Measurements from ENCODE around the gene TVP23C.
"Not testable (repeated sequence)": the region's sequence is repeated elsewhere in the genome, so short reads cannot be mapped to it uniquely, and the experiment has no call there.

The TVP23C gene

DNA sequence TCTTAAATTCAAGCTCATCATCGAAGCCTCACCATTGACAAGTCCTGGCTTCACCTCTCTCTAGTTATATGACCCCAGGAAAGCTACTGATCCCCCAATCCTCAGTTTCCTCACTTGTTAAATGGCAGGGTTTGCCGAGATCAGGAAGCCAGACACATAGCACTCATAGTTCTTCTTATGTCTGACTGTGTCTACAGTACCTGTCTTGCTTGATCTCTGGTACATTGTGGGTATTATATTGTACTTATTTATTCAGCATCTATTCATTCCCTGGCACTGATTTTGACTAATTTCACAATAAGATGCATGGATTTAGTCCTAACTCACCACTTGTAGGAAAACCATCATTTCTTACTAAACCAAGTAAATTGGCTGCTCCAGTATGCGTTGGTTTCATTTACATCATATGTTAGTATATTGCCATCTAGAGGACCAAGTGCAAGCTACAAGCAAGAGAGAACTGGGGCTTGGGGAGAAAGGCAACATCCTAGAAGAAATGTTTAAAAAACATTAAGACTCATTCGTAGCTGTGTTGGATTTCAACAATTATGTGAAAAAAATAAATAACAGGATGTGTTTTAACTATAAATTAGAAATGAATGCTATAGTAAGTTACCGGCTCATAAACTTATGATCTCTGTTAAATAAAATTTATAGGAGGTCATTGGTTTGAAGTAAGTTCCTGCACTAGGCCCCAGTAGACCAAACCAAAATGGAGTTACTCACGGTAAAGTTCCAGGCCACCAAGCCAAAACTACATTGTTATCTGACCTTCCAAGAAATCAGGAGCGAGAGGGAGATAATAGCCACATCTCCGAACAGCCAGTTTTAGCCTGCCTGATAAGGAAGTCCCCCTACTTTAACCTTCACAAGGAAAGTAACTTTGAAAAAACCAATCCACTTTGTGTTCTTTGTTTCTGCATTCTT lies 36.7 kb downstream of the TVP23C start:
- DNase-seq = not testable (repeated sequence)

DNA sequence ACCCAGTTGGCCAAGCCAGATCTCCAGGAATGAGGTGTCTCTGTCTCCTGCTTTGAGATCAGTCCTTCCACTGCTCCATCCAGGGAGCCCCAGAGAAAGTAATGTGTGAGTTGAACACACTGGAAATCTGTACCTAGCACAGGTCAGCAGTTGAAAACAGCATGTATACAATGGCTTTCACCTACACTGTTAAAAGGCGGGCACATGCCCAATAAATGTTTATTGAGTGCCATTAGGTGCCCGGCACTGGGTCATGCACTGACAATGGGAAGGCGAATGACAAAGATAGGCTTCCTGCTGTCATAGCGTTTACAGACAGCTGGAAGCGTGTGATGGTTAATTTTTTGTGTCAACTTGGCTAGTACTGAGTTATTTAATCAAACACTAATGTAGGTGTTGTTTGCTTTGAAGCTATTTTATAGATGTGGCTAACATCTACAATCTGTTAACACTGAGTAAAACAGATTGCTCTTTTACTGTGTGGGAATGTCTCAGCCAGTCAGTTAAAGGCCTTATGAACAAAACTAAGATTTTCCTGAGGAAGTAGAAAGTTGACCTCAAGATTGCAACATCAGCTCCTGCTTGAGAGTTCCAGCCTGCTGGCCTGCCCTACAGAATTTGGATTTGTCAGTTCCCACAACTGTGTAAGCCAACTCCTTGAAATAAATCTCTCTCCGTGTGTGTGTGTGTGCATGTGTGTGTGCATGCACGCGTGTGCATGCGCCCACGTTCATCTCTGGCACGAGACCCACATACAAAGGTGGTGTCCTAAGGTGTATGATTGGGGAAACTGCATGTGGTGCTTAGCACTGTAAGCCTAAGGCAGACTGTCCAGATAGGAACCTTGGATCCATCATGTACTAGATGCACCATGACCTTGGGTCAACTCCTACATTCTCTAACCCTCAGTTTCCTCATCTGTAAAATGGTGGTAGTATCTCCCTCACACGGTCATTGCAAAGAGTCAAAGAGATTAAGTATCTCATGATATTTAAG lies 38.0 kb downstream of the TVP23C start:
- DNase-seq = not testable (repeated sequence)

DNA sequence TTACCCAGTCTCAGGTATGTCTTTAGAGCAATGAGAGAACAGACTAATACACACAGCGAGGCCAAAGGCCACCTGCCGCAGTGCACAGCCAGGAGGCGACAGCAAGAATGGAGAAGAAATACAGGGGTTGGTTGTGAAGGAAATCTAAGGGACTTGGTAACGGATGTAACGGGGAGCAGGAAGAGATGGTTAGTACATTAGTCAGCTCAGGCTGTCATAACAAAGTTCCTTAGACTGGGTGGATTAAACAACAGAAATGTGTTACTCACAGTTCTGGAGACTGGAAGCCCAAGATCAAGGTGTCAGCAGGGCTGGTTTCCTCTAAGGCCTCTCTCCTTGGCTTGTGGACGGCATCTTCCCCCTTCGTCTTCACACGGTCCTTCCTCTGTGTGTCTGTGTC lies 47.1 kb downstream of the TVP23C start:
- no peak for DNase-seq

DNA sequence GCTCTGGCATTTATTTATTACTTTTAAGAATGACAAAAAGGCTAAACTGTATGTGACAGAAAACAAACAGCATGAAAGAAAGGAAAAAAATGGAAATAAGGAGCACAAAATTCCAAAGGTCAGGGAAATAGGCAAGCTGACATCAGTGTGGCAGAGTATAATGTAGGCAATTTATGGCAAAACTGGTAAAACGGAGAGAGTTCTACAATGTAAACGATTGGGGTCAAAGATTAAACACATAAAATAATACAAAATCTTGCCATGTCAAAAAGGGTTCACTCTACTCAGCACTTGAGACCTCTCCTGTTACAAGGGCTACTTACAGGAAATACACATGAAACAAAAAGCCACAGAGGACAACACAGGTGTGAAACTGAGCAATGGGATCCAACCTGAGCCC lies 48.8 kb downstream of the TVP23C start:
- DNase-seq = no peak

DNA sequence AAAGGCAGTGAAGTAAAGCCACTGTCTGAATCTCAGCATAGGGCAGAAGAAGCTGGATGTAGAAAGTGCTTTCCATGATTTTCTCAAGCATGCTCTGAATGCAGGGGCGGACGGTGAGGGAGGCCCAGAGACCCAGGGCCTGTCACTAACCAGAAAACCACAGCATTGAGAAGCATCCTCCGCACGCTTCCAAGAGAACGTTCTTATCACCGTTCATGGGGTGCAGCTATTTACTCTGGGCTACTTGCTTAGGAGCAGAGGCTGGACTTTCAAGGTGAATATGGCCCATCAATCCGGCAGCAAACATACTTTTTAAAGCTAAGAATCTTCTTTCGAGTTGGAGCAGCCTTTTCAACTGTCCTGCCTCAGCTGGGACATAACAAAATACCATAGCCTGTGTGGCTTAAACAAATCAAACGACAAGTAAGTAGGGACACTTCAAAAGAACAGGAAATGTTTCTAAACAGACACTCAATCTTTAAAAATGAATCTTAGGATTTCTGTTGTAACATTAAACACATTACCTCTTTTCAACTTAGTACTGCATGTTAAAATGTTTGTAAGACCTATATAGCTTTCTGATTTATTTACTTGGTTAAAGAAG lies 49.3 kb downstream of the TVP23C start:
- no peak for DNase-seq

DNA sequence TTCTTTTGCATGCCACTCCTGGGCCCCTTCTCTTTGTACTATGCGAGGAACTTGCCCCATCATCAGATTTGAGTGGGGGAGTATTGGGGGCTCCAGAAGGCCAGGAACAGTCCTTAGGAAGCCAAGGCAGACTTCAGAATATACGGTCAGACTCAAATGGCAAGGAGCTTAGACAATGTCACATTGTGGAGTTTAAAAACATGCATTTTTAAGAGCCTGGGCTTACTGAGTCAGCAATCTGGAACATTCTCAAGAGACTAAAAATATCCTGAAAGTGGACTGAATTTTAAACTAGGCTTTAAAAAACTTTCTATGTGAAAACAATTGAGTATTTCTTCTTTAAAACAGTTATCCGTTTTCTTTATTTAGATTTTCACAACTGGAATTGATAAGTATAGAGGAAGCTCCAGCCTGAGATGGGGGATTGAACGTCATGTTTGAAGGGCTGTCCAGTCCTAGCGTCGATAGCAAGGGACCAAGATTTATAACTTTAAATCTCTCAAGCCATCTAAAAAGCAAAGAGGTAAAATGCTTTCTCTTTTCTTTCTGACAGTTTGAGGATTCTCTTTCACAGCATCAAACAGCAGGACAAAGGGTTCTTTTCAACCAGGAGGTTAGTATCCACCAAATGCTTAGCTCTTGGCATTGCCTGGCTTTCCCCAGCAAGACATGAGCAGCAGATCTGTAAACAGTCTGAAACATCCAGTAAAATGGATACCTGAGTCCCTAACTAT lies 50.1 kb downstream of the TVP23C start:
- no peak for DNase-seq

DNA sequence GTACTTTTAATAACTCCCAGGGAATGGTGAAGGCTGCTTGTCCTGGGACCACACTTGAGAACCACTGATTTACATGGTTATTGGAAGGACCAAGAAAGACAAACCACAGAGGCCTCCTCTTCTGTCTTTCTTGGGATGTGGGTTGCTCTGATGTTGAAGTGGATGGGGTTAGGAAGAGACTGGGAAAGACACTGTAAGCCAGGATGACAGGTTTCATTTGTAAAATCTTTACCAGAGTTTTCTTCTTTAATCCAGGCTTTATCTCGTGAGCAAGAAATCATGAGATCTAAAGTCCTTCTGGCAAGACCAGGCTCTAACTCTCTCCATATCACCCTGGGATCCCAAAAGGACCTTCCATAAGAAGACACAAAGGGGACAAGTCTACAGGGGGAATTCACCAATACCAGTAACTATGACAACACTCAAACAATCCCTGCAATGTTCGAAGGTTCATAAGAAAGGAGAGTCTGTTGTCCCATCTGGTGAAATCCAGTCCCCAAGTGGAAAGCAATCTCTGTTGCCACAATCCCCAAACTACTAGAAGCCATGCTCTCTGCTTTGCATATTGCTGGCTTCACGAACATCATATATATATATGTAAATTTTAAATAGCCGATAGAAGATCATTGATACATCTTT lies 51.1 kb downstream of the TVP23C start:
- DNase-seq = no peak

DNA sequence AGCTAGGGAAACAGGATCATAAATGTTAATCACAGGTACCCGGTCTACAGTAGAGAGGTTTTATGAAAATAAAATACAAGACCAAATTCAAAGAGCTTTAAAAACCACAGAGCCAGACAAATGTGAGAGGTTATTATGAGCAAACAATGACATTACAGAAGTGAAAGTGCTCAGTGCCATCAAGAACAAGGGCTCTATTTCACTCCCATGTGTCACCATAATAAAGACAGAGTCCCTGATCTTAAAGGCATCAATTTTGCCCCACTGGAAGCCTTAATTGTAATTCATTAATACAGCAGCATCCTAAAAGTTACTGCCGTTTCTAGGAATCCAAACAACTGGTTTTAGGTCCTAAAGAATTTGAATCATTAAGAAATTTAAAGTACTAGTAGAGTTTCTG lies 52.1 kb downstream of the TVP23C start:
- no peak for DNase-seq

DNA sequence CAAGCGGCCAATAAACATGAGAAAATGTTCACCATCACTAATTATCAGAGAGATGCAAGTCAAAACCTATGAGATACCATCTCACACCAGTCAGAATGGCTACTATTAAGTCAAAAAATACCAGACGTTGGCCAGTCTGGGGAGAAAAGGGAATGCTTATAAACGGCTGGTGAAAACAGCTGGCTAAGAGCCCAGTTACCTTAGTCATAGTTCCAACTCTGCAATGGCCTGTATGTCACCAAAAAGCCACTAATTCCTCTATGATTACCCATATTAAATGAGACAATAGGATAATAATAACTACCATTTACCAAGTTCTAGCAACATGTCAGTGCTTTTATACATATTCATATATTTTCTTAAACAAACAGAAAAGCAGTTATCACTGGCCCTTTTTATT lies 52.9 kb downstream of the TVP23C start:
- no peak for DNase-seq

DNA sequence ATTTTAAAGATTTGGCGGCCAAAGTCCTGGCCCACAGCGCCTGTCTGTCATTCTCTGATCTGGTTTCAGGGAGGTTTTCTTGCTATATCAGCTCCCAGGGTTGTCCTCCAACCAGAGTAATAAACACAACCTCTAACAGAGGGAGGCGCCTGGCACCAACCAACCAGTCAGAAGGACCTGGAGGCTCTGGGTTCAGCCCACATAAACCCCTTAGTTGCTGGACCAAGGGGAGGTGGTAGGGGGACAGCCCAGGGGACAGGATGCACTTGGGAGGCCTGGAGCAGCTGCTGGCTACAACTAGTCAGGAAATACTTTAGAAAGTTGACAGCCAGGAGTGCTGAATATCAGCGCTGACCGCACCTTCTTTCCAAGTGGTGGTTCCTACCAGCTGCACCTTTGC lies 54.2 kb downstream of the TVP23C start:
- no peak for DNase-seq

DNA sequence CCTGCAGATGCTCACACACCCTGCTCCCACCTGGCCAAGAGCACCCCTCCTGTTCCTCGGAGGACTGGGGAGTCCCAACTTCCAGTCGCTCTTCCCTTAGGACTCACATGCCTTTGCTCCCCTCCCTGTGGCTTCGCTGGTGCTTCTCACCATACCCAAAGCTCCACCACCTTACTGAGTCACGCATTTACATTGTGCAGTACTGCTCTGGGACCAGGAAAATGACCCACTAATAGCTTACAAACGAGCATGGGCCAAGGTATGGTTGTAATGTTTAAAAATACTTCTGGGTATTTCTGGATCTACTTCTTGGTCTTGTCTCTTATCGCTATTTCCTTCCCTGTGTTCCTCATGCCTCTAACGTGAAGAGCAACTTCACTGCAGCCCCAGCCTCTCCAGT lies 54.8 kb downstream of the TVP23C start:
- no peak for DNase-seq

DNA sequence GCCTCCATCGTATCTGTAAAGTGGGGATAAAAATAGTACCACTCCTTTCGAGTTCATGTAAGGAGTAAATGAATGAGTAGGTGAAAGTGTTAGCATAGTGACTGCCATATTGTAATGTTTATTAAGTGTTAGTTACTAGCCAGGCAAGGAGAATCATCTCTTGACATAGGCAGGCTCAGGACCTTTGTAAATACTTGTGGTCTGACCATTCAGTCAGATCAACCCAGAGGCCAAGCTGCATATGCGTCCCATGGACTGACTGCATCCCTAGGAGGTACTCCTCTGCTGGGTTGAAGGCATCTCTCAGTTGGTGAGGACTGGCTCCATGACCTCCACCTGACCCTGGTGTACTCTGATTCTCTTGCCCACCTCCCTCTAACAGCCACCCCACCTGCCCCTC lies 55.4 kb downstream of the TVP23C start:
- DNase-seq = no peak

DNA sequence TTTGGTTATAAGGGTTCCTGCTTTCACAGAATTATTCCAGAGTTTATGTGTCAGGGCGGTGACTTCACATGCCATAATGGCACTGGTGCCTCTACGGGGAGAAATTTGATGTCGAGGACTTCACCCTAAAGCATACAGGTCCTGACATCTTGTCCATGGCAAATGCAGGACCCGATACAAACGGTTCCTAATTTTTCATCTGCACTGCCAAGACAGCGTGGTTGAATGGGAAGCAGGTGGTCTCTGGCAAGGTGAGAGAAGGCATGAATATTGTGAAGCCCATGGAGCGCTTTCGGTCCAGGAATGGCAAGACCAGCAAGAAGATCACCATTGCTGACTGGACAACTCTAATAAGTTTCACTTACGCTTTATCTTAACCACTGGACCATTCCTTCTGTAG lies 56.3 kb downstream of the TVP23C start:
- DNase-seq = no peak

DNA sequence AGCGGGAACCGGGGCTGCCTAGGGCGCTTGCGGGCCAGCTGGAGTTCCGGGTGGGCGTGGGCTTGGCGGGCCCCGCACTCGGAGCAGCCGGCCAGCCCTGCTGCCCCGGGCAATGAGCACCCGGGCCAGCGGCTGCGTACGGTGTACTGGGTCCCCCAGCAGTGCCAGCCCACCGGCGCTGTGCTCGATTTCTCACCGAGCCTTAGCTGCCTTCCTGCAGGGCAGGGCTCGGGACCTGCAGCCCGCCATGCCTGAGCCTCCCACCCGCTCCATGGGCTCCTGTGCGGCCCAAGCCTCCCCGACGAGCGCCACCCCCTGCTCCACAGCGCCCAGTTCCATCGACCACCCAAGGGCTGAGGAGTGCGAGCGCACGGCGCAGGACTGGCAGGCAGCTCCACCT lies 57.6 kb downstream of the TVP23C start:
- DNase-seq = not testable (repeated sequence)

DNA sequence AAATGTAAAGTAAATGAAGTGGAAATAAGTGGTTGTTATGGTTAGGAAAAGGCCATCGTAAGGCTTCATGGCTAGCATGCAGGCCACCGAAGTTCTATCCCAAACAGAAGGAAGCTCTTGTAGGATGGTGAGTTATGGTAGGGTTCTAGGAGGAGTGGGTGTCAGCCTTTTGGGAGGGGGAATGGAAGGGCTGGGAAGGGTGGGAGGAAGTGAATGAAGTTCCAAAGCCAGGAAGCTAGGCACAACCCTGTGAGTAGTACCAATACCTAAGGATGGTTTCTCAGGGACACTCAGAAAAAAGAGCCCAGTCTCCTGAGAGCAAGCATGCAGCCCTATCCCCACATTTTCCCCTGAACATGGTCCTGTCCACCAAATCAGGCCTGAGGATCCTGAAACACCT lies 59.6 kb downstream of the TVP23C start:
- no peak for DNase-seq

DNA sequence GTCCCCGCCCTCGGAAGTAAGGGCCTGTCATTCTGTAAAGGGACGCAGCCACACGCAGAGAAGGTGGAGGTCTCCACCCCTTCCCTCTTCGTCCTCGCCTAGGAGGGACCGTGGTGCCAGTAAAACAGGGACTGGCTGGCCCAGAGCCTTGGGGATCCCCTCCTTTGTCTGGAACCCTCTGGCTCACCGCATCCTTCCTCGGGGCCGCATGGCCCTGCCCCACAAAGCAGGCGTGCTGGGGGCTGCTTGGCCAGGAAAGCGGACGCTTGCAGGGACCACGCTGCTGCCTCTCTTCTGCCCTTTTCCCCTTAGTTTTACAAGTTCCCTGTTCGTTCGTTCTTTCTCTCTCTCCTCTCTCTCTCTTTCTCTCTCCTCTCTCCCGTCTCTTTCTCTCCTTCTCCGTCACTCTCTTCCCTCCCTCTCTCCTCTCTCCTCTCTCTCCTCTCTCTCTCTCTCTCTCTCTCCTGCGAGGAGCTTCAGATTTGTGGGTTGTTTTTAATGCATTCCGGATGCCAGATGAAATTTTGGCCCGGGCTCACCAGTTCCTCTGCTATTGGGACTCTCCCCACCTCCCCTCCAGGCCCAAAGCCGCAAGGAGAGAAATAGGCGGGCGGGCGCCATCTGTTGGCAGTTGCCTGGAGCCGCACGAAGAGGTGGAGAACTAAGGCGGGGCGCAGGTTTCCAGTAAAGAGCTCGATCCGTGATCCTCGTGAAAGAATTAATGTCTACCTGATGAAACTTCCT lies 60.7 kb downstream of the TVP23C start:
- peak; percentile 83 for DNase-seq

DNA sequence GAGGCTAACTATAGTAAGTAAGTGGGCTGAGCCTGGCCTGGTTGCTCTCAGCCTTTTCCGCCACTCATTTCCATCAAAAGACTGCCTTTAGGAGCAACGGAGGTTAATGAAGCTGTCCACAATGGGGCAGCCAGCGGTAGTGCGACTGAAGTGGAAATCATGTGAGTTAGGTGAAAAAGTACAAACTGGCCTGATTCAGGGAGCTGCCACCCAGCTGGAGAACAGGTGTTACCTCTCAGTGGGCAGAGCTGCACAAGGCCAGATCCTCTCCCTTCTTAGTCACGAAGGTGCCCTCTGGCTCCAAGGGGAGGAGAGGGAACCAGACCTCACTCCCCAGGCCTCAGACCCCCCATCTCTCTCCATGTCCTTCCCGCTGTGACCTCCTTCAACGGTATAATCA lies 61.5 kb downstream of the TVP23C start:
- DNase-seq = peak; percentile 47

DNA sequence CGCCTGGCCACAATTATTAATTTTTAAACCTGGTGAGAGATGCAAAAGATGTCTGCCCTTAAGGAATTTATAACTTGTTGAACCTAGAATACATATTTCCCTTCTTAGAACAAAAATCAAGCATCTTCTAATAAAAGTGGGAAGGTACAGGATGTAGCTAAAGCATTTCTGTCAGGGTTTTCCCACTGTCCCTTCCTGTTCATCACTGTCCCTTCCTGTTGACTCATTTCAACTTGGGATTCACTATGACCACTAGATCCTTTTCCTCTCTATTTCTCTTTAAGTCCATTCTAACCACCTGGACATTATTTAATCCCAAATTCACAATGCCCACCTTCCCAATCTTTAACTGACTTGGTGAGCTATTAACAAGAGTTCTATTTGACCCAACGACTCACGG lies 62.0 kb downstream of the TVP23C start:
- no peak for DNase-seq

DNA sequence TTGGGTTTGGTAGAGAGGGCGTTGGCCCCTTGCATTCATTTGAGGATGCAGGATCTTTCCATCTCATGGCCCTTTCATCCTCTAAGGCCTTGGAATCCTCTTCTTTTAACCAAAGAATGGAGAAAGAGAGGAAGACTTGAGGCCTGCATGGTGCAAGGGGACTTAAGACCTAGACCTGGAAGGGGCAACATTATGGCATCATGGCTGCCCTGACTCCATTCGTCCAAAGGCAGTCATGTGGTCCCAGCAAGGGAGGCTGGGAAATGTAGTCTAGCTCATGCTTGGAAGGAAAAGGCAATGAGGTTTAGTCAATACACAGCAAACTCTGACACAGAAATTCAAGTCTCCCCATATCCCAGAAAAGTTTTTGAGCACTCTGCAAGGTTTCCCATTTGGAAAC lies 65.2 kb downstream of the TVP23C start:
- DNase-seq = no peak

DNA sequence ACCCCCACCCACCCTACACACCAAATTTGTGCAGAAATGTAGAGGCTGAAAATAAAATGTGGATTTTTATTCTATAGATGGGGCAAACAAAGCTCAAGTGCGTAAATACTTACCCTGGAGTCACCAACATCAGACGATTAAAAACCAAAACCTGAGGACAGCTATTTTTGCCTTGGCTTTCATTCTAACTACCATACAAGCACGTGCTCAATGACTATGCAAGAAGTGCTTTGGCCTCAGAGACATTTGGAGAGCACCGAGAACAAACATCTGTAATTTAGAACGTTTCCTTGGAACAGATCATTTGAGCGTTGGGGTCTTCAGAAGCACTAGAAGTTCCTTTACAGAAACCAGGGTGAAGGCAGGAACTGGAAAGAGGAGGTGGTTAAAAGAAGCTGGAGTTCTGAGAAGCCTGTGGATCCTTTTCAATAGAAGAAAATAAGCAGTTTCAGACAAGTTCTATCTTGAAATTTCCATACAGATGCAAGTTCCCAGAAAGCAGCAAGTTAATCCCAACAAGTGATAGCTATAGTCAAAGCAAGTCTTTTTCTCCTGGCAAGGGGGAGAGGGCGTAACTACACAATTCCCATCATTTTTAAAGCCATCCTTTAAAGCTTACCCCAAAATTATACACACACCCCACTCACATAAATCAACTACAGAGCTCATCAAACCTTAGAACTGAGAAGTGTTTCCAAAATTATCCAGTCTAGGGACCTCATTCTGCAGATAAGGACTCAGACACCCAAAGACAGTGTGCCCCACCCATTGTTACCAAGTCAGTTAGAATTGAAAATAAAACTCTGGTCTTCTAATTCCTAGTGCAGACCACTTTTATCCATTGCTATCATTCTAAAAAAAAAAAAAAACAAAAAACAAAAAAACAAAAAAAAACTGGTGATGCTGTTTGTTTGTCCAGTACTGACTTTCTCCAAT lies 66.3 kb downstream of the TVP23C start:
- no peak for DNase-seq

Measured in right kidney (tissue), 1 donor.